H1 (cell line): Measurements from ENCODE around the gene FHIT. TPM values are rescaled to one million over a fixed set of nuclear protein-coding genes. Genes with fewer than 3 reads are reported as not detected.

ENCODE experiments used
- HDAC6 ChIP-seq: IDR thresholded peaks from one replicate; pipeline ENCODE4 v1.7.1; 2012; ENCODE audit warnings: low read depth, mild to moderate bottlenecking, inconsistent platforms, low read length, moderate library complexity
- RAD21 ChIP-seq, 2 experiments: IDR thresholded peaks in 1 of 2; conservative IDR thresholded peaks in 1 of 2; 2 replicates each; pipeline ENCODE4 v1.6.1; 2011; ENCODE audit warnings: low read depth in 2 of 2, low read length in 2 of 2, improper control_type of control experiment in 1 of 2, inconsistent platforms in 1 of 2, mild to moderate bottlenecking in 1 of 2, moderate library complexity in 1 of 2
- SIRT6 ChIP-seq: IDR thresholded peaks from one replicate; pipeline ENCODE4 v1.7.1; 2012; ENCODE audit warnings: low read length, inconsistent platforms
- TEAD4 ChIP-seq: IDR thresholded peaks from 2 replicates; pipeline ENCODE4 v1.6.1; 2012; ENCODE audit warnings: low read depth, low read length, inconsistent platforms, mixed read lengths
- polyA plus RNA-seq, 7 experiments: library from polyadenylated mRNA; depleted of rRNA in 3 of 7; stranded (reverse) in 5 of 7; unstranded in 2 of 7; fragments of >200 nt in 5 of 7; fragments of 200-250 nt in 2 of 7; gene quantifications; 1 replicate in 5 of 7; 2 replicates in 1 of 7; 4 replicates in 1 of 7; pipeline versions ENCODE4 v1.2.1 to v1.2.3, GENCODE V29; 2011 to 2013; ENCODE audit warnings: missing spikeins in 2 of 7, mixed read lengths in 2 of 7
- total RNA-seq: library from RNA; stranded (reverse); fragmentation: NEBNext Ultra II Directional; extraction: Animal tissue kit (Norgen Biotek cat#: 25700); gene quantifications from 2 replicates; pipeline ENCODE4 v1.2.1, GENCODE V29; 2021
- TF ChIP-seq, protein P1 (sequence below): IDR thresholded peaks from 2 replicates; pipeline ENCODE4 v1.6.1; 2012; ENCODE audit warnings: low read length, inconsistent platforms

FHIT gene
- total and polyA plus RNA-seq, 2 of the 8 experiments (the other 6 are each of a cell fraction or from before 2014, with no cell fraction given), result 1.2 to 3.2 TPM

- TF ChIP-seq, protein P1, sequence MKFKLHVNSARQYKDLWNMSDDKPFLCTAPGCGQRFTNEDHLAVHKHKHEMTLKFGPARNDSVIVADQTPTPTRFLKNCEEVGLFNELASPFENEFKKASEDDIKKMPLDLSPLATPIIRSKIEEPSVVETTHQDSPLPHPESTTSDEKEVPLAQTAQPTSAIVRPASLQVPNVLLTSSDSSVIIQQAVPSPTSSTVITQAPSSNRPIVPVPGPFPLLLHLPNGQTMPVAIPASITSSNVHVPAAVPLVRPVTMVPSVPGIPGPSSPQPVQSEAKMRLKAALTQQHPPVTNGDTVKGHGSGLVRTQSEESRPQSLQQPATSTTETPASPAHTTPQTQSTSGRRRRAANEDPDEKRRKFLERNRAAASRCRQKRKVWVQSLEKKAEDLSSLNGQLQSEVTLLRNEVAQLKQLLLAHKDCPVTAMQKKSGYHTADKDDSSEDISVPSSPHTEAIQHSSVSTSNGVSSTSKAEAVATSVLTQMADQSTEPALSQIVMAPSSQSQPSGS, result no peak
- TF ChIP-seq RAD21 (IDR thresholded peaks at IDR 0.05 in 1 of 2, conservative IDR thresholded peaks at IDR 0.05 in 1 of 2; ENCODE audit: low read depth in 2 of 2, low read length in 2 of 2) (no peak), TEAD4 (no peak), SIRT6 (no peak), HDAC6 (no peak)
Measured at GRCh38 chr3:60992395-60992794, 258.9 kb downstream of the FHIT start (continued).
